GM21737 (cell line): Measurements from ENCODE around the gene NPC1L1.

Source experiments
- ATAC-seq: cut with Tn5 transposase; IDR thresholded peaks from one replicate; pipeline ENCODE4 v1.9.1; 2021; ENCODE audit warnings: mild to moderate bottlenecking, moderate library complexity; ENCODE audit not compliant: unreplicated experiment

Gene NPC1L1

DNA sequence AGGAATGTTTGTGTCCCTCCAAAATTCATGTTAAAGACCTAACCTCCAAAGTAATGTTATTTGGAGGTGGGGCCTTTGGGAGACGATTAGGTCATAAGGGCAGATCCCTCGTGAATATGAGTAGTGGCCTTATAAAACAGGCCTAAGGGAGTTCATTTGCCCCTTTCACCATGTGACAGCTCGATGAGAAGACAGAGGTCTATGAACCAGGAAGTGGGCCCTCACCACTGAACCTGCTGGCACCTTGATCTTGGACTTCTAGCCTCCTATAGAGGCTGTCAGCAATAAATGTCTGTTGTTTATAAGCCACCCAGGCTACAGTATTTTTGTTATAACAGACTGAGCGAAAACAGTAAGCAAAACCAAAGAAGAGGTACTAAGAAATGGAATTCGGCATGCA, 64.8 kb downstream of the NPC1L1 start:
- no peak for ATAC-seq

DNA sequence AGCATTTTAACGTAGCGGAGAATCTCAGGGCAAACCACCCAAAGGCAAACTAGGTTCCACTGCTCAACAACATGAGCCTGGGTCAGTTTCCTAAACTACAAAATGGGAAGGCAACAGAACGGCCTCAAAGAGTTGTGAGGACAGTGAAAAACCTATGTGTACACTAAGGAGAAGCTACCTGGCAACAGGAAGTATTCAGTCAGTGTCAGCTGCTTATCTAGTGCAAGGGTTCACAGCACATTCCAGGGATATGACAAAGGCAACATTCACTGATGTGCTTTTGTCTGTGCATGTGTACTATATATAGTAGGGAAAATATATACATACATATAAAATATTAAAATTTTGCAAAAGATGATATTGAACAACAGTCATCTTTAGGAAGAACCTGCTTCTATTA, 67.8 kb downstream of the NPC1L1 start:
- no peak for ATAC-seq

DNA sequence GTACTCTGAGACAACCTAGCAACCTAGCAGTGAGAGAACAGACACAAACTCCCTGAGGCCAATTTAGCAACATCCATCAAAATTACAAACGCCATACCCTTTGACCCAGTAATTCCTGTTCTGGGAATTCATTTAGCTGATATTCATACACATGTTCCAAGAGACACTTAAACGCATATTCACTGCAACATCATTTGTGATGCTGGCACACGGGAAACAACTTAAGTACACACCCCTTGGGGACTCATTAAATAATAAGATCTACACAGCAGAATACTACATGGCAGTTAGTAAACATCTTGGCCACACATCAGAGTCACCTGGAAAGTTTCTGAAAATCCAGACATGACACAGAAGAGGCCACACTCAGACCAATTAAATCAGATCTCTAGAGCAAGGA, 68.3 kb downstream of the NPC1L1 start:
- ATAC-seq = no peak

DNA sequence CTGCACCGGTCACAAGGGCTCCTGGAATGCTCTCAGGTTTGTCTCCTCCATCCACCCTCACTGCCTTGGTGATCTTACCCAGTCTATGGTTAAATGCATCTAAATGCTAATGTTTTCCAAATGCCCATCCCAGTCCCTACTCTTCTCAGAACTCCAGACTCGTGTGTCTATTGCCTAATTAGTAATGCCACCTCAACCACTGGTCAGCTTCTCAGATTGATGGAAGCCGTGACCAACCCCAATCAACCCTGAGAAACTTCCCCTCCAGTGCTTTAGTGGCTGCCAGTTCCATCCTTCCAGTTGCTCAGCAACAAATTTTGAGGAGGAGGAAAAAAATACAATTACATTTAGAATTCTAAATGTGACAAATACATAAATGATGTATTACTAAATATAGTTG, 69.3 kb downstream of the NPC1L1 start:
- ATAC-seq = no peak

DNA sequence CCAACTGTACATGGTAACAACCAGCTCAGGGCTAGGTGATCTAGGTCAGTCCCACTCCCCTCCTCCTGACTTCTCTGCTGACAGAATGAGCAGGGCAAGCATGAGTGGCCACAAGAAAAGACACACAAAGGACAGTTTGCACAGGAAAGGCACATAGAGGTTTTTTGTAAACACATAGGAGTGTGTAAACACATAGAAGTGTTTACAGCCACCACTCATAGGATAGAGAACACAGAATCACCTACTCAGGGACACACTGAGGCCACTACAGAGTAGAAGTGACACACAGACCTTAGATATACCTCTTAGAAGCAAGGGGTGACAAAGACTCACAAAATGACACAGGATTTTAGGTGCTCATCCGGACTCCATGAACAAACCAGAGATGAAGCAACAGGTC, 69.7 kb downstream of the NPC1L1 start:
- no peak for ATAC-seq

DNA sequence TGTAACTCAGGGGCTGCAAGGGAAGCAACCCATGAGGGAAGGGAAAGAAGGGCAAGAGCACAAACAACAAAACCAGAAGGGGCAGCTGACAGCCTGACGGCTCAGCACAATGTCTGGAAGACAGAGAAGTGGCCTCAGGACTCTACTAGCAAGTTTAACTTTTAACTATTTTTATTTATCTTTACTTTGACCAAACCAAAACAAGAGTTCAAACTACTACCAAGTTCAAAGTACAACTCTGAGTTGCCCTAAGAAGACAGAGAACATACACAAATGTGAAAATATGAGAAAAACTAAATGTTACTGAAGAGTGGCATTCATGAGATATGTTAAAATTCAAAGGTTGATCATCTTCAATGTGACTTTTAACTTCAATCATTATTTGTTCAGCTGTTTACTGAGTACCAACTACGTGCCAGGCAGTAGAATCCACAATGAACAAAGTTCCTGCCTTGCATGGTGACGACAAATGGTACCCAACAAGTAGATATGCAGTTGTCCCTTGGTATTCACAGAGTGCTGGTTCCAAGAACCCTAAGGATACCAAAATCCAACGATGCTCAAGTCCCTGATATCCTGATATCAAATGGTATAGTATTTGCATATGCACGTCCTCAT, 70.4 kb downstream of the NPC1L1 start:
- no peak for ATAC-seq

DNA sequence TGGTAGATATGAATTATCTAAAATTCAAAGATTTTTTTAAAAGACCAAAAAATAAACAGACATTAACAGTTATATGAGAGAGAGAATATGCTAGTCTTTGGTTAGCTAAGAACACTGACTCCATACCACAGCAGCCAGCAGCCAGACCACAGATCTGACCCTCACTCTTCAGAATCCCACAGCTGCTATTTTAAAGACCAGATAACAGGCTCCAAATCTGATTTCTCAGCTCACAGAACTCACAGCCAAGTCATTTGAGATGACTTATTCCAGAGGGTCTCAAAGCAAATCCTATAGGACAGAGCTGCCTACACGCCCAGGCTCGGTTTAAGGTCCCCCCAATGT, 71.0 kb downstream of the NPC1L1 start:
- no peak for ATAC-seq

DNA sequence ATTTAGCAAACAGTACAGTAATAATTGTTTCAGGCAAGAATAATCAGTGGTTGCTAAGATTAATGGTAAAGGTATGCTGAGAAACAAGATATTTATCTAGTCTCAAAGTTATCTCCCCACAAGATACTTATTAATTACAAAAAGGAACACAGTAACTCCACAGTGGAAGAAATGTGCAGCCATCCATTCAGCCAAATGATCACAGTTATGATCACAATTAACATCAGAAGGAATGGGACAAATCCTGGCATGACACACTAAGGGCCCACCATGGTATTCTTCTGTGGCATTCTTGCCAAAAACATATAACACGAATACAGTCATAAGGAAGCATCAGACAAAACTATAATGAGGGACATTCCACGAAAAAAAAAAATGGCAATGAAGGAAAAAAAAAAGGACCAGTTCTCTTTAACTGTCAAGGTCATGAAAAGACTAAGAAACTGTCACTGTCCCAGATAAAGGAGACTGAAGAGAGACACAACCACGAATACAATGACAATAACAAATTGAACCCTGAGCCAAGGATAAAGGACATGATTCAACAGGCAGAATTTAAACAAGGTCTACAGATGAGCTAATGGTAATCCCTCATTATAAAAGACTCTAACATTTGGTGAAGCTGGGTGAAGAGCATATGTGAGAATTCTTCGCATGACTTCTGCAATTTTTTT, 71.5 kb downstream of the NPC1L1 start:
- ATAC-seq = no peak

DNA sequence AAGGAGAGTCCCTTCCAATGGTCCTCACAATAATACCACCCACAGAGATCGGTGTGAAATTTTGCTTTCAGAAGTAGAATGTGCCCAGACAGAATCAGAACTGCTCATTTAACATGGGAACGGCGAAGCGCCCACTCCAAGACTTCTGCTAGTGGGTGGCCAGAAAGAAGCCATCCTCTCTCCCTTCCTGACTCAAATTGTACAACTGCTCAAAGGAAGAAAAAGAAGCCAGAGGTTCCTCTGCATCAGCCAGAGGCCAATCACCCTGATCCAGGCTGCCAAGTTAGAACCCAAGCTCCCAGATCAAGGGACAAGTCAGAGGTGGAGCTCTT, 73.9 kb downstream of the NPC1L1 start:
- no peak for ATAC-seq

DNA sequence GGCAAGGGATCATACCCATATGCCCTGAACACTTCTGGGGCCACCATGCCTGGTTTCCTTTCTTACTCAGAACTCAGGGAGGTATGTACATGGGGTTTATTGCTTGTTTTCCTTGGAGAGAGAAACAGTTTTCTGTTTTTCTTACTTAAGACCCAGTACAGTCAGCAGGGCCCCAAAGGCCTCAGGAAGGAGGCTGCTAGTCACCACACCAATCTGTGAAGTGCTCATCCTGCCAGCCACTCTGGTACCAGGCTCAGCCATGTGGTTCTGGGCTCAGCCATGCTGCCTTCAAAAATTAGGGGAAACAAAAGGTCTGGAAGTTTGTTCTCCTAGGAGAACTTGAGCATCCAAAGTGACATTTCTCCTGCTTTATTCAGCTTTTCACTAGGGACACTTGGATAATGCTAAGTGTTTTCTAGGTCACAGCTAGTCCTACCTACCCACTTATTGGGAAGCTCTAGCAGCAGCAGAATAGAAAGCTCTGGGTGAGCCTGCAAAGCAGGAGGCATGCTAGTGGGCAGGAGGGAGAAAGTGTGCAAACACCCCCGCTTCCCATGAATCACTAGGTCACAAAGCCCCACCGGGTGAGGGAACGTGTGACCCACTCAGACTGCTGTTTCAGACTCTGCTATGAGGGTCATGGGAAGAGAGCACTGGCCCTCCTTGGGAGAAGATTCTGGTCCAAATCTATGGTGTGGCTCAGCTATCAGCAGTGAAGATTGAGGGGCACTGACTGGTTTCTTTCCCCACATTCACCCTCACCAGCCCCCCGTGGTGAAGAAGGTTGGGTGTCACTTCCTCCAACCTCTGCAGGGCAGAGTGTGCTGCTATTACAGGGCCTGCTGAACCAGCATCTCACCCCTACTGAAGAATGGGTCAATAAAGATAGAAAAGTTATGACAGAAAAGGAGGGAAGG, 74.6 kb downstream of the NPC1L1 start:
- no peak for ATAC-seq

DNA sequence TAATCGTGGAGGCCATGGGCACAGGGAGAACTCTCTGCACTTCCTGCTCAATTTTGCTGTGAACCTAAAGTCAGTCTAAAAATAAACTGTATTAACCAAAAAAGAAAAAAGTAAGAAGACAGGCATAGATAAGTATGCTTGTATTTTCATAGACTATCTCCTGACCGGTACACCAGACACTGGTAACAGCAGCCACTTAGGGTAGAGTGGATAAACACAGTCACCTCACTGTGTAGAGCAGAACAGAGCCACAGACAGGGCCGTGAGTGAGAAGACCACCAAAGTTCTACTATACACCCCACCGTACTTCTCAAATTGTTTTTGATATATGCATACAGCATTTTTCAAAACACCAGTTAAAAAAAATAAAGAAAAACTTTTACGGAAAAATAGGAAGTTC, 75.6 kb downstream of the NPC1L1 start:
- no peak for ATAC-seq

DNA sequence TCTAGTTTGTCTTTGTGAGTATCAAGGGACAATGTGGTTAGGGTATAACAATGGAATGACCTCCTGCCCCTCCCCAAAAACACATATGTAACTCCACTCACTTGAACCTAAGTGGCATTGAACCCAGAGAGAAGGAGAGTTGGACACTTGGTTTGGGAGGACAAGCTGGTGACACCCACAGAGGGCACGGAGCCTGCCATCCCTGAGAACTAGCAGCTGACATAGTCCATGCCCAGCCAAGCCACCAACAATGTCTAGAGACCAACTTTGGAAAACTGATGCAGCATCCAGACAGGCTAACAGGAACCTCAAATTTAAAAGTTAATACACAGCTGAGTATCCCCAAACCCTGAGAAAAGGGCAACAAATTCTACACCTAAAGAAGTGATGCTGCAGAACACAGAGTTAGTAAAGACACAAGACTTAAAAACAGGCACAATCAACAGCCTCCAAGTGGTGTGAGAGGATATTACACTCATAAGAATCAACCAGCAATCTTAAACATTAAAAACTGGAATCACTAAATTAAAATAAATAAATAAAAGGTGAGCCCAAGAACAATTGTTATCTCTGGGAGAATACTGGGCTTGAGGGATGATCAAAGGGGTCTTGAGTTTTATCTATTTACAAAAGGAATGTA, 77.8 kb downstream of the NPC1L1 start:
- ATAC-seq = no peak
